Endothelial cell of umbilical vein (primary cell): ENCODE results near the gene TMEM233. TPM values are rescaled to one million over a fixed set of nuclear protein-coding genes. Genes with fewer than 3 reads are reported as not detected.

Source experiments
- BruUV-seq: library from RNA; stranded (reverse); fragments of 400-500 nt; replicated peaks from 2 replicates; lab custom pipeline; 2021; lab: Mats Ljungman, UMichigan
- CTCF ChIA-PET: fragments of 300-600, 350-600 bp; sonication (Branson Sonifier 250); formaldehyde crosslinking; loops from one replicate; lab custom pipeline; 2021; ENCODE audit warnings: antibody characterized with exemption, inconsistent platforms; lab: Charles Lee
- POLR2A ChIA-PET: fragments of 300-600, 350-600 bp; sonication (Branson Sonifier 250); formaldehyde crosslinking; loops from one replicate; lab custom pipeline; 2021; ENCODE audit warnings: antibody characterized with exemption, inconsistent platforms; lab: Charles Lee
- DNase-seq: peaks from one replicate; pipeline ENCODE4 v3.0.0-alpha.2; 2011; ENCODE audit warnings: low read depth, low spot score
- FAIRE-seq: peaks from 2 replicates; lab custom pipeline; 2011; peaks lifted over from hg19 to GRCh38; lab: Jason Lieb, UNC
- H2AFZ ChIP-seq: 2 replicates; pipeline ENCODE4 v1.6.0; 2012; ENCODE audit warnings: low read depth, low read length, control low read depth, inconsistent platforms
- H3K27ac ChIP-seq: 2 replicates; pipeline ENCODE4 v1.5.1; 2011; ENCODE audit warnings: low read depth, mild to moderate bottlenecking, control low read depth, low read length, moderate library complexity; ENCODE audit not compliant: insufficient read depth
- H3K27me3 ChIP-seq, 2 experiments: 2 replicates each; pipeline versions ENCODE4 v1.6.0 to v1.6.1; 2011; ENCODE audit warnings: low read length in 2 of 2, mixed read lengths in 1 of 2; ENCODE audit not compliant: control insufficient read depth in 2 of 2, insufficient read depth in 2 of 2
- H3K36me3 ChIP-seq, 2 experiments: 2 replicates in 1 of 2; 3 replicates in 1 of 2; pipeline ENCODE4 v1.5.1; 2011; ENCODE audit warnings: low read length in 2 of 2, mild to moderate bottlenecking in 1 of 2, moderate library complexity in 1 of 2; ENCODE audit not compliant: control insufficient read depth in 2 of 2, insufficient read depth in 2 of 2; ENCODE audit errors: extremely low read depth in 1 of 2
- H3K4me1 ChIP-seq: 3 replicates; pipeline ENCODE4 v1.5.1; 2011; ENCODE audit warnings: mild to moderate bottlenecking, low read length; ENCODE audit not compliant: control insufficient read depth, insufficient read depth; ENCODE audit errors: extremely low read depth
- H3K4me2 ChIP-seq: 2 replicates; pipeline ENCODE4 v1.6.1; 2011; ENCODE audit warnings: low read length, control low read depth, mixed read lengths; ENCODE audit not compliant: insufficient read depth
- H3K4me3 ChIP-seq, 3 experiments: fragments of 200-600 bp in 1 of 3; sonication (generic), shearing (Covaris generic) in 1 of 3; replicated peaks in 1 of 3; 2 replicates each; pipeline ENCODE4 v1.5.1; 2011 to 2016; ENCODE audit warnings: control low read depth in 3 of 3, low read length in 3 of 3, mild to moderate bottlenecking in 2 of 3, inconsistent platforms in 1 of 3, low read depth in 1 of 3, moderate library complexity in 1 of 3; ENCODE audit not compliant: insufficient read depth in 1 of 3
- H3K79me2 ChIP-seq: 2 replicates; pipeline ENCODE4 v1.6.0; 2012; ENCODE audit warnings: low read length, inconsistent platforms; ENCODE audit not compliant: control insufficient read depth, insufficient read depth
- H3K9ac ChIP-seq: replicated peaks from 2 replicates; pipeline ENCODE3; 2011; ENCODE audit warnings: low read length, control low read depth; ENCODE audit not compliant: insufficient read depth; ENCODE audit errors: extremely low read depth
- H3K9me1 ChIP-seq: replicated peaks from 3 replicates; pipeline ENCODE4 v1.6.0; 2011; ENCODE audit warnings: mild to moderate bottlenecking, low read length; ENCODE audit not compliant: control insufficient read depth, insufficient read depth; ENCODE audit errors: extremely low read depth
- H3K9me3 ChIP-seq: replicated peaks from 2 replicates; pipeline ENCODE4 v1.5.1; 2012; ENCODE audit warnings: low read length, inconsistent platforms; ENCODE audit not compliant: control insufficient read depth, insufficient read depth
- H4K20me1 ChIP-seq: replicated peaks from 2 replicates; pipeline ENCODE3; 2011; ENCODE audit warnings: mild to moderate bottlenecking, low read length; ENCODE audit not compliant: control insufficient read depth, insufficient read depth; ENCODE audit errors: extremely low read depth
- EZH2 ChIP-seq: IDR thresholded peaks from 2 replicates; pipeline ENCODE4 v1.6.1; 2012; ENCODE audit warnings: borderline replicate concordance, low read depth, mild to moderate bottlenecking, moderate library complexity, low read length, inconsistent platforms; ENCODE audit not compliant: severe bottlenecking
- FOS ChIP-seq: IDR thresholded peaks from 2 replicates; pipeline ENCODE4 v1.6.1; 2011; ENCODE audit warnings: mild to moderate bottlenecking, low read length, moderate library complexity, borderline replicate concordance; ENCODE audit not compliant: insufficient read depth
- GATA2 ChIP-seq: IDR thresholded peaks from 2 replicates; pipeline ENCODE4 v1.7.0; 2011; ENCODE audit warnings: low read depth, mild to moderate bottlenecking, moderate library complexity, mixed read lengths, low read length; ENCODE audit not compliant: insufficient read length, insufficient read depth
- JUN ChIP-seq: IDR thresholded peaks from 2 replicates; pipeline ENCODE4 v1.6.1; 2011; ENCODE audit warnings: borderline replicate concordance, low read depth; ENCODE audit not compliant: insufficient read length, insufficient read depth
- MAX ChIP-seq: IDR thresholded peaks from 2 replicates; pipeline ENCODE4 v1.6.1; 2011; ENCODE audit not compliant: insufficient read depth, insufficient read length
- MYC ChIP-seq: IDR thresholded peaks from one replicate; pipeline ENCODE4 v1.6.1; 2011; ENCODE audit warnings: mild to moderate bottlenecking, low read depth, low read length
- POLR2A ChIP-seq: IDR thresholded peaks from 2 replicates; pipeline ENCODE4 v1.6.1; 2012; ENCODE audit warnings: low read depth, mild to moderate bottlenecking, control low read depth, low read length
- POLR2AphosphoS5 ChIP-seq: IDR thresholded peaks from 2 replicates; pipeline ENCODE4 v1.6.1; 2012; ENCODE audit warnings: low read depth, mild to moderate bottlenecking, control low read depth, low read length, moderate library complexity; ENCODE audit not compliant: insufficient read depth
- dilution Hi-C: fragments of 300-500 bp; cut with MboI; formaldehyde crosslinking; loops from one replicate; pipeline ENCODE4 v1.15.0; 2019; ENCODE audit warnings: low sequenced_read_pairs; ENCODE audit not compliant: extremely low pct_ligation_motif_present
- intact Hi-C: fragments of 100-400 bp; cut with micrococcal nuclease; formaldehyde crosslinking; loops from one replicate; pipeline ENCODE4 v1.10.0; 2022
- polyA plus RNA-seq, 4 experiments: library from polyadenylated mRNA; depleted of rRNA in 3 of 4; stranded (reverse) in 3 of 4; unstranded in 1 of 4; fragments of >200 nt; gene quantifications; 2 replicates each; pipeline versions ENCODE4 v1.2.1 to v1.2.3, GENCODE V29; 2011 to 2012; ENCODE audit warnings: missing spikeins in 1 of 4
- total RNA-seq: library from RNA; stranded (reverse); gene quantifications from 2 replicates; pipeline ENCODE4 v1.2.3, GENCODE V29; 2021
- TF ChIP-seq, protein P1 (sequence below), 2 donors: IDR thresholded peaks; 1 replicate in 1 of 2; 2 replicates in 1 of 2; pipeline ENCODE4 v1.5.1; 2011; ENCODE audit warnings: low read length in 2 of 2, mild to moderate bottlenecking in 2 of 2, moderate library complexity in 2 of 2, control low read depth in 1 of 2, inconsistent platforms in 1 of 2, low read depth in 1 of 2; ENCODE audit not compliant: insufficient read depth in 1 of 2; ENCODE audit errors: extremely low read depth in 1 of 2

Gene TMEM233
- total and polyA plus RNA-seq, 2 donors (not counting 3 experiments of a cell fraction or from before 2014, with no cell fraction given) = 0.01 TPM; not detected in 1

- H4K20me1 ChIP-seq = no peaks in the 10 kb centered on the region
- no peaks in the 10 kb centered on the region for H3K36me3 ChIP-seq
- no peaks in the 10 kb centered on the region for H3K27me3 ChIP-seq
- TF ChIP-seq MAX (no peak), MYC (no peak), GATA2 (no peak), FOS (no peak), JUN (no peak), POLR2AphosphoS5 (no peak), EZH2 (no peak), POLR2A (no peak)
- TF ChIP-seq, protein P1, sequence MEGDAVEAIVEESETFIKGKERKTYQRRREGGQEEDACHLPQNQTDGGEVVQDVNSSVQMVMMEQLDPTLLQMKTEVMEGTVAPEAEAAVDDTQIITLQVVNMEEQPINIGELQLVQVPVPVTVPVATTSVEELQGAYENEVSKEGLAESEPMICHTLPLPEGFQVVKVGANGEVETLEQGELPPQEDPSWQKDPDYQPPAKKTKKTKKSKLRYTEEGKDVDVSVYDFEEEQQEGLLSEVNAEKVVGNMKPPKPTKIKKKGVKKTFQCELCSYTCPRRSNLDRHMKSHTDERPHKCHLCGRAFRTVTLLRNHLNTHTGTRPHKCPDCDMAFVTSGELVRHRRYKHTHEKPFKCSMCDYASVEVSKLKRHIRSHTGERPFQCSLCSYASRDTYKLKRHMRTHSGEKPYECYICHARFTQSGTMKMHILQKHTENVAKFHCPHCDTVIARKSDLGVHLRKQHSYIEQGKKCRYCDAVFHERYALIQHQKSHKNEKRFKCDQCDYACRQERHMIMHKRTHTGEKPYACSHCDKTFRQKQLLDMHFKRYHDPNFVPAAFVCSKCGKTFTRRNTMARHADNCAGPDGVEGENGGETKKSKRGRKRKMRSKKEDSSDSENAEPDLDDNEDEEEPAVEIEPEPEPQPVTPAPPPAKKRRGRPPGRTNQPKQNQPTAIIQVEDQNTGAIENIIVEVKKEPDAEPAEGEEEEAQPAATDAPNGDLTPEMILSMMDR (IDR thresholded peaks at IDR 0.05; ENCODE audit: extremely low read depth in 1 of 2, insufficient read depth in 1 of 2, low read depth in 1 of 2, low read length in 2 of 2) = no peak
- dilution Hi-C loops = no loop called here
- H3K9me3 ChIP-seq = no peaks in the 10 kb centered on the region
- DNase-seq = no peak
- no peaks in the 10 kb centered on the region for H3K4me1 ChIP-seq
- CTCF ChIA-PET = interaction anchor here (2.0 kb wide), 1 partner anchor 13 kb away, joined by 6 read pairs; no protein-coding TSS in a partner anchor
- no TSS peak for BruUV-seq
- no peak overlapping the region for H3K4me3 ChIP-seq
- intact Hi-C loops = no loop called here
- no peak overlapping the region for H3K4me2 ChIP-seq
- H3K9ac ChIP-seq = no peak overlapping the region
- no peaks in the 10 kb centered on the region for H3K9me1 ChIP-seq
- H3K79me2 ChIP-seq = no peaks in the 10 kb centered on the region
- POLR2A ChIA-PET = no interaction called here
- H2AFZ ChIP-seq = no peak overlapping the region
- FAIRE-seq = no peak
- H3K27ac ChIP-seq = no peak overlapping the region
Observed at GRCh38 chr12:119630223-119630780, 36.7 kb downstream of the TMEM233 start.
